Gastrocnemius medialis (tissue), 4 donors: ENCODE measurements around the gene ANKRD35. TPM values are rescaled to one million over a fixed set of nuclear protein-coding genes. Genes with fewer than 3 reads are reported as not detected.

ENCODE experiments used
- ATAC-seq, 2 donors: fragments of 150-250 bp; one replicate each; pipeline ENCODE4 v1.9.1; 2016
- DNase-seq, 2 donors: peaks; one replicate each; pipeline ENCODE4 v3.0.0-alpha.2; 2019
- H3K27ac ChIP-seq, 4 donors: fragments of 200-600 bp; sonication (generic); 1 replicate in 1 of 4; 2 replicates in 3 of 4; pipeline ENCODE4 v1.5.1; 2016 to 2018; ENCODE audit warnings: mild to moderate bottlenecking in 2 of 4, moderate library complexity in 1 of 4
- H3K27me3 ChIP-seq, 3 donors: fragments of 200-600 bp; sonication (generic) in 2 of 3; 1 replicate in 1 of 3; 2 replicates in 2 of 3; pipeline versions ENCODE4 v1.5.1 to v1.6.0; 2016 to 2019; ENCODE audit warnings: mild to moderate bottlenecking in 1 of 3, moderate library complexity in 1 of 3
- H3K36me3 ChIP-seq, 2 donors: fragments of 200-600 bp; sonication (generic) in 1 of 2; one replicate each; pipeline ENCODE4 v1.5.1; 2017 to 2018
- H3K4me1 ChIP-seq, 2 donors: fragments of 200-600 bp; sonication (generic) in 1 of 2; one replicate each; pipeline ENCODE4 v1.5.1; 2016 to 2017; ENCODE audit warnings: mild to moderate bottlenecking in 2 of 2
- H3K4me3 ChIP-seq, 4 donors: fragments of 200-600 bp; sonication (generic) in 3 of 4; 1 replicate in 1 of 4; 2 replicates in 3 of 4; pipeline ENCODE4 v1.5.1; 2016 to 2019; ENCODE audit warnings: mild to moderate bottlenecking in 2 of 4
- H3K9me3 ChIP-seq, 3 donors: fragments of 200-600 bp; sonication (generic) in 2 of 3; 1 replicate in 1 of 3; 2 replicates in 2 of 3; pipeline ENCODE4 v1.5.1; 2016 to 2019
- POLR2A ChIP-seq, 2 donors: fragments of 450-650 bp; IDR thresholded peaks; one replicate each; pipeline ENCODE4 v1.6.1; 2017; ENCODE audit warnings: antibody characterized with exemption in 2 of 2, mild to moderate bottlenecking in 2 of 2, moderate library complexity in 2 of 2
- in situ Hi-C, 4 donors: fragments of 200-750 bp; cut with MboI; loops; one replicate each; pipeline versions ENCODE4 v1.15.0 to v1.8.0; 2017; ENCODE audit warnings: low sequenced_read_pairs in 4 of 4
- intact Hi-C: fragments of 100-400 bp; cut with DNase I; formaldehyde crosslinking; loops from one replicate; pipeline ENCODE4 v1.15.1; 2023; ENCODE audit warnings: low total_unique reads
- total RNA-seq, 4 donors: library from RNA; depleted of rRNA; stranded (reverse); fragments of >200 nt; gene quantifications; one replicate each; pipeline versions ENCODE4 v1.1.0 to v1.2.3, GENCODE V29; 2016
- TF ChIP-seq, protein P1 (sequence below), 5 experiments: fragments of 450-650 bp in 3 of 5; fragments of 200-600 bp in 2 of 5; sonication (generic) in 2 of 5; IDR thresholded peaks in 4 of 5; conservative IDR thresholded peaks in 1 of 5; 1 replicate in 4 of 5; 2 replicates in 1 of 5; pipeline ENCODE4 v1.5.1; 2016 to 2019; ENCODE audit warnings: antibody characterized with exemption in 5 of 5, mild to moderate bottlenecking in 3 of 5, moderate library complexity in 3 of 5

Gene ANKRD35
- total RNA-seq, 4 donors from 2014 or later = 8.0 to 19.5 (median 10.7) TPM

DNA sequence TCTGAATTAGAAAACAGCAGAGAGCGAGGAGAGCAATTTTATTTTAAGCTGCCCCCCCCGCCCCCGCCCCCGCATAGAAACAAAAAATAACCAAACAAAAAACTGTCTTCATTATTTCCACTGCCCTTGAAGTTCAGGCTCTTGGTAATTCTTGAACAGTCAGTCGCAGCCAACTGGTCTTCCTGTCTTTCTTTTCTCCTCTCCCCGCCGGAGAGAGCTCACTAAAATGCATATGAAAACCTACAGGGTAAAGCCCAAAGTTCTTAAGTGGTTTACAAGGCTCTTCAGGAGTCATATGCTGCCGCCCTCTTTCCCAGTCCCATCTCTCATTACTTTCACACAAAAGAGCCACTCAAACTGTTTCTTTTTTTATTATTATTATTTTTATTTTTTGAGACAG is 1.1 kb upstream of the ANKRD35 start:
- in situ Hi-C loops = no loop called here
- TF ChIP-seq POLR2A (IDR thresholded peaks at IDR 0.05) = no peak
- TF ChIP-seq, protein P1, sequence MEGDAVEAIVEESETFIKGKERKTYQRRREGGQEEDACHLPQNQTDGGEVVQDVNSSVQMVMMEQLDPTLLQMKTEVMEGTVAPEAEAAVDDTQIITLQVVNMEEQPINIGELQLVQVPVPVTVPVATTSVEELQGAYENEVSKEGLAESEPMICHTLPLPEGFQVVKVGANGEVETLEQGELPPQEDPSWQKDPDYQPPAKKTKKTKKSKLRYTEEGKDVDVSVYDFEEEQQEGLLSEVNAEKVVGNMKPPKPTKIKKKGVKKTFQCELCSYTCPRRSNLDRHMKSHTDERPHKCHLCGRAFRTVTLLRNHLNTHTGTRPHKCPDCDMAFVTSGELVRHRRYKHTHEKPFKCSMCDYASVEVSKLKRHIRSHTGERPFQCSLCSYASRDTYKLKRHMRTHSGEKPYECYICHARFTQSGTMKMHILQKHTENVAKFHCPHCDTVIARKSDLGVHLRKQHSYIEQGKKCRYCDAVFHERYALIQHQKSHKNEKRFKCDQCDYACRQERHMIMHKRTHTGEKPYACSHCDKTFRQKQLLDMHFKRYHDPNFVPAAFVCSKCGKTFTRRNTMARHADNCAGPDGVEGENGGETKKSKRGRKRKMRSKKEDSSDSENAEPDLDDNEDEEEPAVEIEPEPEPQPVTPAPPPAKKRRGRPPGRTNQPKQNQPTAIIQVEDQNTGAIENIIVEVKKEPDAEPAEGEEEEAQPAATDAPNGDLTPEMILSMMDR (IDR thresholded peaks at IDR 0.05 in 4 of 5, conservative IDR thresholded peaks at IDR 0.05 in 1 of 5) = no peak
- Histone ChIP-seq H3K27me3 (no peaks in the 10 kb centered on the region), H3K4me1 (peaks cover 29 to 31% of the 10 kb centered on the region in 2 donors), H3K36me3 (no peaks in the 10 kb centered on the region), H3K4me3 (no peak overlapping the region), H3K27ac (peak overlapping the region in 3 of 4 donors; percentile 60 to 65 (median 62)), H3K9me3 (no peaks in the 10 kb centered on the region)
- no peak for DNase-seq
- ATAC-seq = no peak
- intact Hi-C loops = no loop called here

DNA sequence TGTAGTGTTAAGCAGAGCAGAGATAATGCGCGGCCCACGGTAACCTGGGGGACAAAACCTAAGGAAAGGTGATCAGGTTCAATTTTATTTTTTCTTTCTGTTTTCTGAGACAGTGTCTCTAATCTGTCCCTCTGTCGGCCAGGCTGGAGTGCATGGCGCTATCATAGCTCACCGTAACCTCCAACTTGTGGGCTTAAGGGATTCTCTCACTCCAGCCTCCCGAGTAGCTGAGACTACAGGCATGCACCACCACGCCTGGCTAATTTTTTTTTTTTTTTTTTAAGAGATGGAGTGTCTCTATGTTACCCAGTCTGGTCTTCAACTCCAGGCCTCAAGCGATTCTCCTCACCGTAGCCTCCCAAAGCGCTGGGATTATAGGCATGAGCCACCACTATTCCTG is 724 bp upstream of the ANKRD35 start:
- peak overlapping the region; percentile 55 to 65 (median 61) for H3K27ac ChIP-seq
- no peak for ATAC-seq

DNA sequence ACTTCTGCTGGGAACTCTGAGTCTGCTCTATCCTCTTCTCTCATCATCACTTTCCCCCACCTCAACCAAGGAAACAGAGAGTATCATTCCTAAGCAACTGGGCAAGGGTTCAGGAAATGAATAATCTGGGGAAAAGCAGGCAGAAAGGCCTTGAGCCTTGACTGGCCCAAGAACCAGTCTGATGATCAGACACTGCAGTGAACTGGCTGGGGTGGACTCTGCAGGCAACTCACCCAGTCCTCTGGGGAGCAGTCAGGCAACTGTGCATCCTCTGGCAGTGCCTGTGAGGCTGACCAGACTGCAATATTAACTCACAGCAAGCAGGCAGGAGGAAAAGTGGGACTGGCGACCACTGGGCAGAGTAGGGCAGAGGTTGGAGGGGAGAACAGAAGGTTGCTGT is 991 bp downstream of the ANKRD35 start:
- in situ Hi-C loops (no loop called here), intact Hi-C loops (no loop called here)
- no peak for TF ChIP-seq POLR2A (IDR thresholded peaks at IDR 0.05)
- TF ChIP-seq, protein P1 (IDR thresholded peaks at IDR 0.05 in 4 of 5, conservative IDR thresholded peaks at IDR 0.05 in 1 of 5) = no peak
- ATAC-seq (no peak), DNase-seq (no peak)
- H3K4me1 ChIP-seq = peaks cover 10% of the 10 kb centered on the region in 2 donors
- no peaks in the 10 kb centered on the region for H3K36me3 ChIP-seq
- no peak overlapping the region for H3K4me3 ChIP-seq
- H3K9me3 ChIP-seq = no peaks in the 10 kb centered on the region
- H3K27me3 ChIP-seq = no peaks in the 10 kb centered on the region
- no peak overlapping the region for H3K27ac ChIP-seq

More for the DNA sequence above, 724 bp upstream of the ANKRD35 start:
- no peak for TF ChIP-seq POLR2A (IDR thresholded peaks at IDR 0.05)
- TF ChIP-seq, protein P1 (IDR thresholded peaks at IDR 0.05 in 4 of 5, conservative IDR thresholded peaks at IDR 0.05 in 1 of 5) = no peak
- H3K36me3 ChIP-seq = no peaks in the 10 kb centered on the region
- no peaks in the 10 kb centered on the region for H3K27me3 ChIP-seq
- peak overlapping the region; percentile 66 to 72 (median 68) for H3K4me3 ChIP-seq
- no peak for DNase-seq
- intact Hi-C loops = no loop called here
- no peaks in the 10 kb centered on the region for H3K9me3 ChIP-seq
- in situ Hi-C loops = no loop called here
- H3K4me1 ChIP-seq = peaks cover 25 to 27% of the 10 kb centered on the region in 2 donors

DNA sequence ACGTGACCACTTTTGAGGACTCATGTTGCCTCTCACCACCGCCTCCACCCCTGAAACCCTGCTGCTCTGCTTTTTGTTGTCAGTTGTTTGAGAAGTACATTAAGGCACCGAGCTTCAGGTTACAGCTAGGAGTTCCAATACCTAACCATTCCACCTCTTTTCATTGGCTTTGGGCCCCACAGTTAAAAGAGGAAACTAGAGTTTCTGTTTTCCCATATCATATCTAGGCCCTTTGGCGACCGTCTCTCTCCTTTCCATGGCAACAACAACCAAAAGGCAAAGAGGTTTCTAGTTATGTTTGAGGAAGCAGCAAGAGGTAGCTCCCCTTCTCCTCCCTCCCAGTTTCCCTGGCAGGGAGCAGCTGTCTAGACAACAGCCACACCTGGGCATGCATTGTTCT is 5.9 kb downstream of the ANKRD35 start:
- intact Hi-C loops = loop anchor here (10.0 kb wide), 1 partner anchor 55 kb away; the partner anchor contains the start of genes POLR3C and RNF115
- H3K36me3 ChIP-seq = no peaks in the 10 kb centered on the region
- ATAC-seq (no peak), DNase-seq (no peak)
- H3K27ac ChIP-seq = no peak overlapping the region
- TF ChIP-seq, protein P1 (IDR thresholded peaks at IDR 0.05 in 4 of 5, conservative IDR thresholded peaks at IDR 0.05 in 1 of 5) = no peak
- no peaks in the 10 kb centered on the region for H3K27me3 ChIP-seq
- in situ Hi-C loops = no loop called here
- no peak overlapping the region for H3K4me3 ChIP-seq
- H3K9me3 ChIP-seq = no peaks in the 10 kb centered on the region
- H3K4me1 ChIP-seq = no peaks in the 10 kb centered on the region

DNA sequence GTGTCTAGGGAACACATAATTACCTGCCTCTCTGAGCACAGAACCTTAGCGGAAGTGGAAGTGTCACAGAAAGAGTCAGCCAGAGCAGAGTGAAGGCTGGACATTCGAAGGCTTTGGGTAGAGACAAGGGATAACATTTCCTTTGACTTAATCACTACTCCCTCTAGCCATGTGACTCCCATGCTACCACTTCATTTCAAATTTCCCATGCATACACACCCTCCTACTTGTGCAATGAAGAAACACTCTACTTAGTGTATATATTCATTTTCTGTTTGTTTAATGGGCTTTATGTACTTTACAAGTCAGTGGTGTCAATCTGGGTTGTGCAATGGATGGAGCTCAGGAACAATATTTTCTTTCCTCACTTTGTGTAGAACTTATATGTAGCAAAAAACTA is 6.9 kb downstream of the ANKRD35 start:
- no peak for ATAC-seq
- Histone ChIP-seq H3K36me3 (no peaks in the 10 kb centered on the region), H3K4me3 (no peak overlapping the region), H3K27ac (no peak overlapping the region), H3K9me3 (no peaks in the 10 kb centered on the region), H3K4me1 (no peaks in the 10 kb centered on the region), H3K27me3 (no peaks in the 10 kb centered on the region)
- TF ChIP-seq, protein P1 (IDR thresholded peaks at IDR 0.05 in 4 of 5, conservative IDR thresholded peaks at IDR 0.05 in 1 of 5) = no peak
- no peak for TF ChIP-seq POLR2A (IDR thresholded peaks at IDR 0.05)
- DNase-seq = no peak
- in situ Hi-C loops = no loop called here
- intact Hi-C loops = loop anchor here (10.0 kb wide), 1 partner anchor 54 kb away; the partner anchor contains the start of genes POLR3C and RNF115
